IMR-90 (cell line): ENCODE measurements around the gene AIF1. TPM values are rescaled to one million over a fixed set of nuclear protein-coding genes. Genes with fewer than 3 reads are reported as not detected.

Experiments
- ATAC-seq: fragments of 200-7000 bp; cut with Tn5 transposase; 2 replicates; pipeline ENCODE4 v1.9.1; 2020; ENCODE audit warnings: low read depth, mild to moderate bottlenecking, moderate library complexity
- BruUV-seq: library from RNA; stranded (reverse); fragments of 400-500 nt; replicated peaks from 2 replicates; lab custom pipeline; 2021; lab: Mats Ljungman, UMichigan
- CTCF ChIA-PET: fragments of 300-600 bp; formaldehyde crosslinking; extraction: SDS; loops from one replicate; lab custom pipeline; 2021; ENCODE audit warnings: antibody characterized with exemption; lab: Yijun Ruan, JAX
- POLR2A ChIA-PET: fragments of 300-600 bp; sonication (Branson Sonifier 250); formaldehyde crosslinking; loops from one replicate; lab custom pipeline; 2022; ENCODE audit warnings: antibody characterized with exemption; ENCODE audit not compliant: unreplicated experiment; lab: Charles Lee
- DNase-seq: peaks from one replicate; pipeline ENCODE4 v3.0.0; 2013
- H2AFZ ChIP-seq: replicated peaks from 2 replicates; pipeline ENCODE3; 2013; ENCODE audit warnings: low read length, mild to moderate bottlenecking; ENCODE audit not compliant: poor library complexity
- H2AK5ac ChIP-seq: 2 replicates; pipeline ENCODE4 v1.6.1; 2013; ENCODE audit warnings: low read depth, low read length, inconsistent platforms
- H2AK9ac ChIP-seq: replicated peaks from 2 replicates; pipeline ENCODE3; 2013; ENCODE audit warnings: mild to moderate bottlenecking, low read depth, low read length, moderate library complexity; ENCODE audit not compliant: poor library complexity
- H2BK120ac ChIP-seq: 2 replicates; pipeline ENCODE4 v1.6.1; 2013; ENCODE audit warnings: low read depth, low read length, inconsistent platforms
- H2BK15ac ChIP-seq: 3 replicates; pipeline ENCODE4 v1.6.1; 2013; ENCODE audit warnings: low read depth, low read length, inconsistent platforms
- H2BK20ac ChIP-seq: 2 replicates; pipeline ENCODE4 v1.6.1; 2013; ENCODE audit warnings: low read depth, mild to moderate bottlenecking, inconsistent platforms, low read length, moderate library complexity
- H2BK5ac ChIP-seq: 2 replicates; pipeline ENCODE4 v1.6.1; 2013; ENCODE audit warnings: mild to moderate bottlenecking, low read depth, low read length, inconsistent platforms; ENCODE audit not compliant: poor library complexity, severe bottlenecking
- H3K14ac ChIP-seq: replicated peaks from 2 replicates; pipeline ENCODE4 v1.6.1; 2013; ENCODE audit warnings: low read depth, low read length, inconsistent platforms
- H3K18ac ChIP-seq: 2 replicates; pipeline ENCODE4 v1.6.1; 2013; ENCODE audit warnings: low read depth, low read length, control low read depth
- H3K23ac ChIP-seq: 2 replicates; pipeline ENCODE4 v1.6.1; 2013; ENCODE audit warnings: low read depth, low read length, inconsistent platforms
- H3K27ac ChIP-seq: 2 replicates; pipeline ENCODE4 v1.5.1; 2013; ENCODE audit warnings: mild to moderate bottlenecking, control low read depth, low read length; ENCODE audit not compliant: insufficient read depth
- H3K27me3 ChIP-seq: 2 replicates; pipeline ENCODE4 v1.6.1; 2013; ENCODE audit warnings: low read length; ENCODE audit not compliant: control insufficient read depth, insufficient read depth
- H3K36me3 ChIP-seq: 2 replicates; pipeline ENCODE4 v1.6.1; 2013; ENCODE audit warnings: low read length, mixed read lengths; ENCODE audit not compliant: control insufficient read depth, insufficient read depth
- H3K4ac ChIP-seq: 2 replicates; pipeline ENCODE4 v1.6.1; 2013; ENCODE audit warnings: low read depth, low read length, inconsistent platforms
- H3K4me1 ChIP-seq: 2 replicates; pipeline ENCODE4 v1.6.1; 2013; ENCODE audit warnings: low read length, mixed read lengths; ENCODE audit not compliant: control insufficient read depth, insufficient read depth
- H3K4me2 ChIP-seq: 2 replicates; pipeline ENCODE4 v1.6.1; 2013; ENCODE audit warnings: low read depth, mild to moderate bottlenecking, control low read depth, low read length, moderate library complexity
- H3K4me3 ChIP-seq: 2 replicates; pipeline ENCODE4 v1.5.1; 2013; ENCODE audit warnings: low read depth, mild to moderate bottlenecking, control low read depth, low read length, moderate library complexity; ENCODE audit not compliant: insufficient read depth
- H3K56ac ChIP-seq: 2 replicates; pipeline ENCODE4 v1.6.1; 2013; ENCODE audit warnings: low read length, inconsistent platforms; ENCODE audit not compliant: insufficient read depth; ENCODE audit errors: extremely low read depth
- H3K79me1 ChIP-seq, 2 experiments: 2 replicates each; pipeline ENCODE4 v1.6.1; 2013; ENCODE audit warnings: low read length in 2 of 2, inconsistent platforms in 1 of 2, low read depth in 1 of 2
- H3K9ac ChIP-seq: 2 replicates; pipeline ENCODE4 v1.6.1; 2013; ENCODE audit warnings: low read depth, low read length, control low read depth
- H3K9me1 ChIP-seq: 2 replicates; pipeline ENCODE4 v1.6.1; 2013; ENCODE audit warnings: low read length, inconsistent platforms; ENCODE audit not compliant: insufficient read depth
- H3K9me3 ChIP-seq: 2 replicates; pipeline ENCODE4 v1.6.1; 2013; ENCODE audit warnings: low read length; ENCODE audit not compliant: control insufficient read depth, insufficient read depth
- H4K20me1 ChIP-seq: 2 replicates; pipeline ENCODE4 v1.6.1; 2013; ENCODE audit warnings: low read length, inconsistent platforms; ENCODE audit not compliant: insufficient read depth
- H4K5ac ChIP-seq: 2 replicates; pipeline ENCODE4 v1.6.1; 2013; ENCODE audit warnings: mild to moderate bottlenecking, low read depth, low read length, control low read depth
- H4K8ac ChIP-seq, 2 experiments: 2 replicates each; pipeline ENCODE4 v1.6.1; 2013; ENCODE audit warnings: low read depth in 2 of 2, low read length in 2 of 2, control low read depth in 1 of 2, inconsistent platforms in 1 of 2
- H4K91ac ChIP-seq: 2 replicates; pipeline ENCODE4 v1.6.1; 2013; ENCODE audit warnings: low read depth, low read length, inconsistent platforms; ENCODE audit not compliant: insufficient read depth
- BHLHE40 ChIP-seq: fragments of 150-350 bp; IDR thresholded peaks from 2 replicates; pipeline ENCODE4 v1.6.1; 2016; ENCODE audit warnings: mild to moderate bottlenecking, low read depth, low read length
- CEBPB ChIP-seq: IDR thresholded peaks from 2 replicates; pipeline ENCODE4 v1.6.1; 2012; ENCODE audit warnings: low read depth, low read length, improper control_type of control experiment
- CHD1 ChIP-seq: IDR thresholded peaks from 2 replicates; pipeline ENCODE4 v1.6.1; 2012; ENCODE audit warnings: low read depth, low read length, improper control_type of control experiment
- ELK1 ChIP-seq: fragments of 150-350 bp; IDR thresholded peaks from 2 replicates; pipeline ENCODE4 v1.6.1; 2016; ENCODE audit warnings: low read depth, mild to moderate bottlenecking, low read length, moderate library complexity, borderline replicate concordance
- FOS ChIP-seq: fragments of 150-350 bp; IDR thresholded peaks from 2 replicates; pipeline ENCODE4 v1.6.1; 2016; ENCODE audit warnings: low read depth, low read length
- MAFK ChIP-seq: IDR thresholded peaks from 2 replicates; pipeline ENCODE4 v1.6.1; 2012; ENCODE audit warnings: low read depth, low read length, improper control_type of control experiment
- MAZ ChIP-seq: IDR thresholded peaks from 2 replicates; pipeline ENCODE4 v1.6.1; 2012; ENCODE audit warnings: low read depth, mild to moderate bottlenecking, low read length, improper control_type of control experiment, moderate library complexity, borderline replicate concordance
- MXI1 ChIP-seq: IDR thresholded peaks from 2 replicates; pipeline ENCODE4 v1.6.1; 2012; ENCODE audit warnings: low read depth, mild to moderate bottlenecking, low read length, moderate library complexity, borderline replicate concordance
- NFE2L2 ChIP-seq: fragments of 150-350 bp; IDR thresholded peaks from 2 replicates; pipeline ENCODE4 v1.6.1; 2016; ENCODE audit warnings: low read depth, mild to moderate bottlenecking, low read length
- POLR2A ChIP-seq: IDR thresholded peaks from 2 replicates; pipeline ENCODE4 v1.6.1; 2012; ENCODE audit warnings: mild to moderate bottlenecking, low read depth, low read length
- RAD21 ChIP-seq: IDR thresholded peaks from 2 replicates; pipeline ENCODE4 v1.6.1; 2012; ENCODE audit warnings: low read length, improper control_type of control experiment
- RCOR1 ChIP-seq: IDR thresholded peaks from 2 replicates; pipeline ENCODE4 v1.6.1; 2012; ENCODE audit warnings: mild to moderate bottlenecking, low read length, improper control_type of control experiment; ENCODE audit not compliant: insufficient replicate concordance
- USF2 ChIP-seq: fragments of 150-350 bp; IDR thresholded peaks from 2 replicates; pipeline ENCODE4 v1.6.1; 2017; ENCODE audit warnings: mild to moderate bottlenecking, antibody characterized with exemption, low read length, low read depth
- WGBS, 2 experiments: methylation state at CpG; one replicate each; pipeline versions ENCODE4 v1.1.5 to v1.1.7; 2013; ENCODE audit warnings: missing lambda C conversion rate in 2 of 2; ENCODE audit not compliant: insufficient read length in 1 of 2; ENCODE audit errors: extremely low coverage in 2 of 2; 5-methylcytosine and 5-hydroxymethylcytosine counted together
- dilution Hi-C: fragments of 300-500 bp; cut with HindIII; formaldehyde crosslinking; loops from one replicate; pipeline ENCODE4 v1.14.3; 2018; ENCODE audit warnings: low sequenced_read_pairs; ENCODE audit not compliant: unreplicated experiment
- in situ Hi-C: fragments of 300-500 bp; cut with MboI; formaldehyde crosslinking; loops from 3 replicates; pipeline ENCODE4 v1.14.3; 2019; ENCODE audit warnings: low sequenced_read_pairs, inconsistent platforms, mixed read lengths
- intact Hi-C: fragments of 100-400 bp; cut with micrococcal nuclease; formaldehyde crosslinking; loops from 2 replicates; pipeline ENCODE4 v1.10.0; 2022
- polyA plus RNA-seq, 3 experiments: library from polyadenylated mRNA; depleted of rRNA; stranded (reverse); fragments of >200 nt; gene quantifications; 2 replicates each; pipeline ENCODE4 v1.2.3, GENCODE V29; 2012; ENCODE audit warnings: low replicate concordance in 1 of 3
- total RNA-seq: library from RNA; depleted of rRNA; stranded (reverse); fragments of >200 nt; gene quantifications from 2 replicates; pipeline ENCODE4 v1.2.3, GENCODE V29; 2012

The AIF1 gene
- total and polyA plus RNA-seq, 2 of the 4 experiments (the other 2 are of a cell fraction), result not detected

- no peak for TF ChIP-seq RAD21
These were observed 40.6 kb downstream of the AIF1 start, which contains the start of gene APOM (continued) for GRCh38 chr6:31655349-31656237.

GRCh38 chr6:31657406-31658157, 42.5 kb downstream of the AIF1 start:
- dilution Hi-C loops, result no loop called here
- no peak overlapping the region for H4K5ac ChIP-seq
- H3K4me1 ChIP-seq, result peaks cover 14% of the 10 kb centered on the region
- no peak overlapping the region for H3K9ac ChIP-seq
- no CpG with 5 or more reads among the region's 6 CpGs for WGBS, 2 experiments
- H3K9me3 ChIP-seq, result no peaks in the 10 kb centered on the region
- no peak overlapping the region for H4K8ac ChIP-seq
- H2AK9ac ChIP-seq, result no peak overlapping the region
- H3K9me1 ChIP-seq, result peaks cover 17% of the 10 kb centered on the region; the same call in 1 of the 2 replicates
- H3K4ac ChIP-seq, result no peak overlapping the region
- no TSS peak for BruUV-seq
- H2BK5ac ChIP-seq, result no peak overlapping the region
- intact Hi-C loops, result no loop called here
- no peak overlapping the region for H2AFZ ChIP-seq
- DNase-seq (no peak), ATAC-seq (no peak)
- peaks cover 17% of the 10 kb centered on the region for H4K20me1 ChIP-seq
- H3K36me3 ChIP-seq, result peaks cover 15% of the 10 kb centered on the region
- in situ Hi-C loops, result no loop called here
- ChIA-PET CTCF (no interaction called here), POLR2A (no interaction called here)
- H3K14ac ChIP-seq, result no peak overlapping the region
- no peak overlapping the region for H3K56ac ChIP-seq
- no peak overlapping the region for H2BK20ac ChIP-seq
- H2BK120ac ChIP-seq, result no peak overlapping the region
- H4K91ac ChIP-seq, result no peak overlapping the region
- no peak overlapping the region for H3K4me3 ChIP-seq
- no peak overlapping the region for H3K4me2 ChIP-seq
- no peak overlapping the region for H3K27ac ChIP-seq
- peak overlapping the region; percentile 63; the same call in 1 of the 2 replicates for H3K23ac ChIP-seq
- no peak overlapping the region for H2AK5ac ChIP-seq
- no peaks in the 10 kb centered on the region for H3K27me3 ChIP-seq
- no peak overlapping the region for H3K18ac ChIP-seq
- peaks cover 21 to 73% of the 10 kb centered on the region in 2 experiments; a peak in 3 of 4 replicates for H3K79me1 ChIP-seq
- no peak overlapping the region for H2BK15ac ChIP-seq
- TF ChIP-seq BHLHE40, result no peak
- TF ChIP-seq FOS, result no peak
- no peak for TF ChIP-seq ELK1
- TF ChIP-seq MAZ, result no peak
- no peak for TF ChIP-seq CHD1
- no peak for TF ChIP-seq RCOR1
- TF ChIP-seq CEBPB, result no peak
- TF ChIP-seq MXI1, result no peak
- TF ChIP-seq MAFK, result no peak
- TF ChIP-seq USF2, result no peak
- no peak for TF ChIP-seq POLR2A
- TF ChIP-seq NFE2L2, result no peak
